ENCODE results near the gene FOXF1.

- TF ChIP-seq EZH2 (IDR thresholded peaks at IDR 0.05; ENCODE audit: insufficient read depth, poor library complexity, severe bottlenecking) (no peak), EZH2phosphoT487 (IDR thresholded peaks at IDR 0.05; ENCODE audit: insufficient read depth, low read depth) (no peak)
These were observed 18.8 kb downstream of the FOXF1 start for GRCh38 chr16:86529160-86529559.
